Muscle of back (tissue), 11 donors: ENCODE data around the gene PIM3. TPM values are rescaled to one million over a fixed set of nuclear protein-coding genes. Genes with fewer than 3 reads are reported as not detected.

Source experiments
- DNase-seq, 3 donors: peaks; one replicate each; pipeline versions ENCODE4 v3.0.0 to v3.0.0-alpha.2; 2013
- polyA plus RNA-seq, 10 donors: library from polyadenylated mRNA; unstranded; fragments of 120-200 nt; gene quantifications; one replicate each; pipeline ENCODE4 v1.2.1, GENCODE V29; 2013; ENCODE audit not compliant: insufficient read length in 10 of 10

The PIM3 gene
- polyA plus RNA-seq, 10 donors: 10.6 to 17.6 (median 13.9) TPM

DNA sequence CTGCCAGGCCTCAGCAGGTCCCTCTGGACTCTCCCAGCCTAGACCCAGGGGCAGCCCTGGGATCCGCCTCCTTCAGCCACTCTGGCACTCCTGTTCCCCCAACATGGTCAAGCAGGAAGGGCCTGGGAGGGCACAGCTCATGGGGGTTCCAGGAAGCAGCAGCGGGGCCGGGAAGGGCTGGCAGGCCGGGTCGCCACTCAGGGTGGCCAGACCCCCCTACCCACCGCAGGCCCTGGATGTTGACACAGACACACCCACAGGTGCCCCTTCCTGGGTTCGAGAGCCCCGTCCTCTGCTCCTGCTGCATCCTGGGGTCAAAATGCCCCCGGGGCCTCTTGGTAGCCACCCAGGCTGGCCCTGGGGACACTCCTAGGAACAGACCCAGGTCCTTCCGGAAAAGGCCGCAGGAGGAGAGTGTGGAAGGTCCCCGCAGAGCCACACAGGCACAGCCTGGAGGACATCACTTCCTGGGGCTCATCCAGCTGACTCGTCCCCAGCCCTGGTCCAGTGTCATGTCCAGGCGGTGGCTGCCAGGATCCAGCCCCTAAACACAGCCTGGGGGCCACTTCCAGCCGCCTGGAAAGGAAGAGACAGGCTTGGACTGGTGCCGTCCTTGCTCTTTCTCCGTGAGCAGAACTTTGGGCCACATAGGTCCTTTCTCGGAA, 6.8 kb upstream of the PIM3 start:
- peak in 1 of 3 donors; percentile 56 for DNase-seq

DNA sequence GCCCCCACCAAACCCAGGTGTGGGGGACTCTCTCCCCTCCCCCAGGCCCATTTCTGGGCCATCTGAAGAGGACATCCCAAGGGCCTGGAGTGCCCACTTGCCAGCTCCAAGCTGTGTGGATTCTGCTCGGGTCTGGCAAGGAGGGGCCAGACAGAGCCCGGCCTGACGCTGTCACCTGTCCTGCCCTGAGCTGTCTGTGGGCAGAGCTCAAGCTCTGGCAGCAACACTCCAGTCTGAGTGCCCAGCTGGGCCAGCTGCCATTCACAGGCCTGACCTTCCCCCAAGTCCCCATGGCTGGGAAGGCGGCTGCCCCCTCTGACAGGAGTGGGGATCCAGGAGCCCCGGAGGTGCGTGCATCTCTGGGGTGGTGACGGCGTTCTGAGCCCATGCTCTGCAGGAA, 6.2 kb upstream of the PIM3 start:
- DNase-seq: no peak

DNA sequence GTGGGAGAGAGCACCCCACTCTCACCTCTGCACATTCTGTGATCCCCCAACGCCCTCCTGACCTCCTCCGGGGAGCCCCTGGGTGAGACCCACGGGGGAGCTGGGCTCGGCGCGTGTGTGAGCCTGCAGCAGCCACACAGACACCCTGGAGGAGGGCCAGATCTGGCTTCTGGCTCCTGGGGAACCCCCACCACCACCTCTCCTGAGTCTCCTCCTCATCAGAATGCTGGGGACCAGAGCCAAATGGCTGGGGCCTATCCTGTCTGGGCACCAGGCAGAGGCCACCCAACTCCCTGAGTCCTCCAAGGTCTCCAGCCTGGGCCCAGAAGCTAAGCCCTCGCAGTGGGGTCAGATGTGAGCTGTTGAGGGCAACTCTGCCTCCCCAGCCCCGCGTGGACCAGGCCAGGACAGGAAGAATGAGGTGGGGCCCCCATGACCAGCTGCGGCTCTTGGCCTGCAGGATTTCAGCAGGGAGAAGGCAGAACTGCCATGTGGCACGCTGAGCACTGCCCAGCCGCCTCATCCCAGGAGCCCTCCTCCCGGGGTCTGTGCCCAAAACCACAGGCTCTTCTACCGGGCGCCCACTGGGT, 5.5 kb upstream of the PIM3 start:
- DNase-seq: no peak

DNA sequence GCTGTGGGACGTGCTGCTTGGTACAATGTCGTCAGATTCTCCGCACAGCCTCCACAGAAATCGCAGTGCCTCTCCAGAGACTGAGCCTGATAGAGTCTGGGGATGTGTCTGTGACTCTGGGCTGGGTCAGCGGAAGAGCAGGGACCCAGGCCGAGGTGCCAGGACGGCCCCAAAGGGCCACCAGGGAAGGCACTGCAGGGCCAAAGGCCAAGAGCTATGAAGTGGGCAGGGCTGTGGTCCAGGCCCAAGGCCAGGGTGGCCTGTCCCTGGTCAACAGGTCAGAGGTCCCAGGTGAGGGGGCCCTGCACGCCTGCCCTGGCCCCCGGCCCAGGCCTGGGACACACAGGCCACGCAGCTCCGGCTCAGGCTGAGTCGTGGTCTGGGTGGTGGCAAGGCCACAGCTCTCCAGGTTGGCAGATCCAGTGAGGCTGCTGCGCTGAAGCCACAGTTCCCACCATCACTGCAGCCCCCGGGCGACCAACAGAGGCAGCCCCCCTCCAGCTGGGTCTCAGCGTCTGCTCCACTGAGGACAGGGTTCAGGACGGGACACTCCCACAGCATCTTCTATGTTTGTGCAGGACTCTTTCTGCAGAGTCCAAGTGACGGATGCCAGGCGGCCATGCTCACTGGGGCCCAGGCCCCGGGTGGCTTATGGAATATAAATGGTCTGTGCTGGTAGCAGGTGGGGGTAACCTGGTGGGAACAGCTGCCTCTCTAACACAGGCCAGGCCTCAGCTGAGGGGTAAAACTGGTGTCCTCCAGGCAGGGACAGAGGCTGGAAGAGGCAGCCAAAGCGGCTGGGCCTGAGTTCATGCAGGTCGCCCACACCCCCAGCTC, 4.8 kb upstream of the PIM3 start:
- no peak for DNase-seq

DNA sequence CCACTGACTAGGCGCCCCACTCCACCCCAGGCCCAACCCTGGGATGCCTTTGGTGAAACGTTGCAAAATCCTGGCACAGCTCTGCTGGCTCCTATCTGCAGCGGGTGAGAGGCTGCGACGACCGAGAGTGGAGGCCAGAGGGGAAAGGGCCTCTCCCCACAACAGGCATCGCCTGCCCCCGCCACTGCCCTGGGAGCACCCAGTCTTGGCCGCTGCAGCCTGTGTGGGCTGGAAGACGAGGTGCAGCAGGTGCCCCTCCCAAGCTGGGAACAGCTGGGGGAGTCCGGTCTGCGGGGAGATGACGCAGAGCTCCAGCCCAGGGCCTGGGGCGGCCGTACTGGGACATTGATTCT, 4.2 kb upstream of the PIM3 start:
- DNase-seq: no peak

DNA sequence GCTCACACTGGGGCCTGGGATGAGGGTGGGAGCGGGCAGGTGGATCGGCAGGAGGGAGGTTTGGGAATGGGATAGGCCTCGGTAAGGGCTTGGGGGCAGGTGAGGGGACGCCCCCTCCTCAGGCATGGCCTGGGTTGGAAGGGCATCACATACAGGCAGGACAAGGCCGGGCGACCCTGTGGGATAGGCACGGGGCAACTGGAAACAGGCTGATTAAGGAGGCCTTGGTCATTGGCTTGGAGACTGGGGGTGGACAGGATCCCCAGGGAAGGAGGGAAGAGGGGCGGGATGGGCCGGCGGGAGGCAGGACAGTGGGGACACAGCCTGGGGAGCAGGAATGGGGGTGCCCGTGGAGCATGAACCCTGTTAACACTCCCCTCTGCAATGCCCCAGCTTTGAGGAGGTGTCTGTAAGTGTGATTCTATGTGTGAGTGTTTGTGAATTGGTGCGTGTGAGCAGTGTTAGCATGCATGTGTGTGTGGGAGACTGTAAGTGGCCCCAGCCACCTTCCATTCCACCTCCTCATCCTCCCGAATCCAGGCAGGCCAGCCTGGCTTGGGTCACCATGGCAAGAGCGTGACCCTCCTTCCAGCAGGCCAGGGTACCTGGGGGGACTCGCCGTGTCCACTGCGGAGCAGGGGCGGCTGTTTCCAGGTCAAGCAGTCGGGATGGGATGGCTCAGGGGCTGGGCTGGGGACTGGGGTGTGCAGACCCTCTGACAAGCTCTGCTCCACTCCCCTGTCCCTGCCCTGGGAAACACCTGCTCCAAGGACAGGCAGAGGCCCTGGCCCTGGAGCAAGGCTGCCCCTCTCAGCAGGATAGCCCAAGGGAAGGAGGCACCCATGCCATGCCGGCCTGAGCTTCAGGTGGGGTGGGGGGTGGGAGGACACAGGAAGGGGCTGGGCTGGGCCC, 3.4 kb upstream of the PIM3 start:
- no peak for DNase-seq

DNA sequence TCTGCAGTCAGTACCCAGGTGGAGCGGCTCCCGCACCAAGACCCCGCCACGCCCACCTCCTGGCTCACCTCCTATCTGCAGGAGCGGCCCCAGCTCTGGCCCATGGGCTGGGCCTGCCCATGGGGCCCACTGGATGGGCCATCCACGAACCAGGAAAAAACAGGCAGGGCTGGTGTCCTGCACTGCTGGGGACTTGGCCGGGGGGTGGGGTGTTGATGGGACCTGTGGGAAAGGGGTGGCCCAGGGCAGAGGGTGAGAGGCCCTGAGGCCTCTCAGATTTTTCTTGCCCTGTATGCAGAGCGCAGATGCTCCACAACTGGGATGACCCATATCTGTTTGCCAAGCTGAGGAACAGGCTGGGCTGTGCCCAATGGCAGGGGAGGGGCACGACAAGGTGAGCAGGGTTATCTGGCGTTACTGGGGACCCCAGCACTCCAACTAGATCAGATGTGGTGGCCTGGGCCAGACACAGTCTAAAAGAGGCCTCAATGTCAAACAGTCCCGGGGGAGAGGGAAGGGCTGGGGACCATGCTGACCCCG, 2.7 kb upstream of the PIM3 start:
- no peak for DNase-seq

DNA sequence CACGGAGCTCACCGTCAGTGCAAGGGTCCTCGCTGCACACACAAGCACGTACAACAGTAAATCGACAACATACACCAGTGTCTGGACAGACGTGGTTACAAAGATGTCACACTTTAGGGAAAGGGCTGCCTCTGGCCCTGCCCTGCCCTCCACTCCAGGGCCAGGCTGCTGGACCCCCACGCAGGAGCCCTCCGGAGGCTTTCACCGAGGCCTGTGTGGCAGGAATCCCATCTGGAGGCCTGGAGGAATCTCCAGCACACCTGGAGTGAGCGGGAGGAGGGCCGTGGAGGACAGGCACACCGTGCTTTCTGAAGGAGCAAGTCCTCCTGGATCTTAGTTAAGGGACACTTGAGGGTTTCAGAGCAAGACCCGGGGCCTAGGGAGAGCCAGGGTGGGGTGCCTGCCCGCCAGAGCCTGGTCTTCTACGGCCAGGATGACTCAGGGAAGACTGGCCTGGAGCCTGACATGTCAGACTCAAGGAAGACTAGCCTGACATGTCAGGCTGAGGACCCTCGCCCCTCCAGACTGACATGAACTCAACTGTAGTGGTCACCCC, 2.1 kb upstream of the PIM3 start:
- DNase-seq: no peak

DNA sequence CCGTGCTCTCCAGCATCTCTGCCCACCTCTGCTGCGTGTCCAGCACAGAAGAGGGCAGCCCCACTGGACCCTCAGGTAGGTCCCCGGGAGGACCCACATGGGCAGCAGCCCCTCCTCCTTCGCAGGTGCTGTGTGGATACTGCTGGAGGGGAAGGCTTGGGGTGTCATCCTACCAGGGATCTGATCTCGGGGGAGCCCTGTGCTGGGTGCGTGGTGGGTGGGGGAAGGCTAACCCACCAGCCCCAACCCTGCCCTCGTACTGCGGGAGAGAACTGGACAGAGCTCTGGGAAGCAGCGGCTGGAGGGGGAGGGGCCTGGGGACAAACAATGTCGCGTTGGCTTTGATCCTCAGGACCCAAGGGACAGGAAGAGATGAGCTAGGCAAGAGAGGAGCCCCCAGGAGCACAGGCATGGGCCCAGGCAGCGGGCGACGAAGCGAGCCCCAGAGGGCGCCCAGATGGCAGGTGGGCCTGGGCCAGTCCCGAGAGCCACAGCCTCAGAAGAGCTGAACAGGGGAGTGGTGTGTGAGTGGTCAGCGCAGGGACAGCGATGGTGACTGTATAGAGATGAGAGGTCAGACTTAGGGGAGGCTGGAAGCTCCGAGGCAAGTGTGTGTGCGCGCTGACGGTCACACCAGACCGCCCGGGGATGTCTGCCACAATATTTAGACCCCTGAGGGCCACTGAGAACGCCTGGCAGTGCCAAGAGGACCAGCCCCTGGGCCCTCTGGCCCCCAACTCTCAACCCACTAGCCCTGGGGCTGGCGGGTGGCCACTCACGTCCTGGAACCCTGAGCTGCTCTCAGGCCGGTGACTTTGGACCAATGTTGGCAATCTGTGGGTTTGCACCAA, 1.4 kb upstream of the PIM3 start:
- DNase-seq: no peak

DNA sequence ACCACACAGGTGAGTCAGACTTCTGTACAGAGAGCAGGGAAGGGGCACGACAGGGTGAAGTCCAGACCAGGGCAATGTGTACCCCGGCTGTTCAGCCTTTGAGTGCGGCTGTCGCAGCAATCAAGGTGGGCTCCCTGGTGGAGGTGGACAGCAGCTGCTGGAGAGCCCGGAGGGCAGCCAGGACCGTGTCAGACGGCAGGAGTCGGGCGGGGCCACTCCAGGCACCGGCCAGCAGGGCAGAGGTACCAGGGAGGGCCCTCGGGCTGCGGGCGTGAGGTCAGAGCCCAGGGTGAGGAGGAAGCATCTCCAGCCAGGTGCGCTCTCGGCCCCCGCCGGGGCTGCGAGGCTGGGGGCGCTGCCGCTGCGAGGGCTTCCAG, 802 bp upstream of the PIM3 start:
- DNase-seq: no peak

DNA sequence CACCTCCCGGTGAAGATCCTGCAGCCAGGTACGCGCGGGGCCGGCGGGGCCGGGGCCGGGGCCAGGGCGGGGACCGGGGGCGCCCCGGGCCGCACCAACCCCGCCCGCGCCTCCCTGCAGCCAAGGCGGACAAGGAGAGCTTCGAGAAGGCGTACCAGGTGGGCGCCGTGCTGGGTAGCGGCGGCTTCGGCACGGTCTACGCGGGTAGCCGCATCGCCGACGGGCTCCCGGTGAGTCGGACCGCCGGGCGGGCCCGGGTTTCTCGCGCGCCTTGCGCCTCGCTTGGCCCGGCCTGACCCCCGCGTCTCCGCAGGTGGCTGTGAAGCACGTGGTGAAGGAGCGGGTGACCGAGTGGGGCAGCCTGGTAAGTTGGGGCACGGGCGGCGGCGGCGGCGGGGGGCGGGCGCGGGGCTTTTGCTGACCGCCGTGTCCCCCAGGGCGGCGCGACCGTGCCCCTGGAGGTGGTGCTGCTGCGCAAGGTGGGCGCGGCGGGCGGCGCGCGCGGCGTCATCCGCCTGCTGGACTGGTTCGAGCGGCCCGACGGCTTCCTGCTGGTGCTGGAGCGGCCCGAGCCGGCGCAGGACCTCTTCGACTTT, 531 bp downstream of the PIM3 start:
- peak in 1 of 3 donors; percentile 64 for DNase-seq

DNA sequence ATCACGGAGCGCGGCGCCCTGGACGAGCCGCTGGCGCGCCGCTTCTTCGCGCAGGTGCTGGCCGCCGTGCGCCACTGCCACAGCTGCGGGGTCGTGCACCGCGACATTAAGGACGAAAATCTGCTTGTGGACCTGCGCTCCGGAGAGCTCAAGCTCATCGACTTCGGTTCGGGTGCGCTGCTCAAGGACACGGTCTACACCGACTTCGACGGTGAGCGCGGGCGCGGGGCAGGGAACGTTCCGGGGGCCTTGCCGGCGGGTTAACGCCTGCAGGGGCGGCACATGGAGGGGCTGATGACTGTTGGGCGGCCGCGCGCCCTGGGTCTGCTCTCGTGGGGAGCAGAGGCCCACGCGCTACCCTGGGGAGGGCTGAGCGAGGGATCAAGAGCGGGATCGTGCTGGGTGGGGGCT, 1.0 kb downstream of the PIM3 start:
- DNase-seq: peak in 1 of 3 donors; percentile 66

DNA sequence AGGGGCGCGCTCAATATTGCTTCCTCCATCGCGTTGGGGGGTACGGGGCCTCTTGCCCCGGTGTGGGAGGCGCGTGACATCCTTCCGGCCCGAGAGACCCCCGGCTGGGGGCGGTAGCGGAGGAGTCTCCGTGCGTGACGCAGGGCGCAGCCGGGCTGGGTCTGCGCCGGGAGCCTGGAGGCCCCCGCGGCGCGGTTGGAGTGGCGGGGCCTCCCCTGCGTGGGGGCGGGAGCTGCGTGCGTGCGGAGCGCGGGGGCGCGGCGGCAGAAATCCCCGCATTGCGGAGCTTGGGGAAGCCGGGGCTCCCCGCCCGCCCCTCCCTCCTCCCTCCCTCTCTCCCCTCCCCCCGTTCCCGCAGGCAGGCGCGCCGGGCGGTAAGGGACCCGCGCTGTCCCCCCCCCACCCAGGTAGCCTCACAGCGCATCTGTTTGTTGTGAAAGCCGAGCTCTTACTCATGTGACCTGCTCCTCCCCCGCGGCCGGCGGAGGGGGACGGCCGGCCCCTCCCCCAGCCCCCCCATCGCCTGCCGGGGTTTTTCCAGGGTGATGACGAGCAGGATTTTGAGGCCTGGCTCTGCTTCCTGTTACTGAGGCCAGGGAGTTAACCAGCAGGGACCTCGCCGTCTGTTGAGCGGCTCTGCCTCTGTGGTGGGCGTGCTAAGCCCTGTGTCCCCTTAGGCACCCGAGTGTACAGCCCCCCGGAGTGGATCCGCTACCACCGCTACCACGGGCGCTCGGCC, 1.6 kb downstream of the PIM3 start:
- DNase-seq: peak; percentile 78 to 90 (median 89)

DNA sequence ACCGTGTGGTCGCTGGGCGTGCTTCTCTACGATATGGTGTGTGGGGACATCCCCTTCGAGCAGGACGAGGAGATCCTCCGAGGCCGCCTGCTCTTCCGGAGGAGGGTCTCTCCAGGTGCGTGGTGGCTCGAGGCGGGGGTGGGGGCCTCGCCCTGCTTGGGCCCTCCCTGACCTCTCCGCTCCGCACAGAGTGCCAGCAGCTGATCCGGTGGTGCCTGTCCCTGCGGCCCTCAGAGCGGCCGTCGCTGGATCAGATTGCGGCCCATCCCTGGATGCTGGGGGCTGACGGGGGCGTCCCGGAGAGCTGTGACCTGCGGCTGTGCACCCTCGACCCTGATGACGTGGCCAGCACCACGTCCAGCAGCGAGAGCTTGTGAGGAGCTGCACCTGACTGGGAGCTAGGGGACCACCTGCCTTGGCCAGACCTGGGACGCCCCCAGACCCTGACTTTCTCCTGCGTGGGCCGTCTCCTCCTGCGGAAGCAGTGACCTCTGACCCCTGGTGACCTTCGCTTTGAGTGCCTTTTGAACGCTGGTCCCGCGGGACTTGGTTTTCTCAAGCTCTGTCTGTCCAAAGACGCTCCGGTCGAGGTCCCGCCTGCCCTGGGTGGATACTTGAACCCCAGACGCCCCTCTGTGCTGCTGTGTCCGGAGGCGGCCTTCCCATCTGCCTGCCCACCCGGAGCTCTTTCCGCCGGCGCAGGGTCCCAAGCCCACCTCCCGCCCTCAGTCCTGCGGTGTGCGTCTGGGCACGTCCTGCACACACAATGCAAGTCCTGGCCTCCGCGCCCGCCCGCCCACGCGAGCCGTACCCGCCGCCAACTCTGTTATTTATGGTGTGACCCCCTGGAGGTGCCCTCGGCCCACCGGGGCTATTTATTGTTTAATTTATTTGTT, 2.4 kb downstream of the PIM3 start:
- DNase-seq: no peak

DNA sequence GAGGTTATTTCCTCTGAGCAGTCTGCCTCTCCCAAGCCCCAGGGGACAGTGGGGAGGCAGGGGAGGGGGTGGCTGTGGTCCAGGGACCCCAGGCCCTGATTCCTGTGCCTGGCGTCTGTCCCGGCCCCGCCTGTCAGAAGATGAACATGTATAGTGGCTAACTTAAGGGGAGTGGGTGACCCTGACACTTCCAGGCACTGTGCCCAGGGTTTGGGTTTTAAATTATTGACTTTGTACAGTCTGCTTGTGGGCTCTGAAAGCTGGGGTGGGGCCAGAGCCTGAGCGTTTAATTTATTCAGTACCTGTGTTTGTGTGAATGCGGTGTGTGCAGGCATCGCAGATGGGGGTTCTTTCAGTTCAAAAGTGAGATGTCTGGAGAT, 3.1 kb downstream of the PIM3 start:
- no peak for DNase-seq

DNA sequence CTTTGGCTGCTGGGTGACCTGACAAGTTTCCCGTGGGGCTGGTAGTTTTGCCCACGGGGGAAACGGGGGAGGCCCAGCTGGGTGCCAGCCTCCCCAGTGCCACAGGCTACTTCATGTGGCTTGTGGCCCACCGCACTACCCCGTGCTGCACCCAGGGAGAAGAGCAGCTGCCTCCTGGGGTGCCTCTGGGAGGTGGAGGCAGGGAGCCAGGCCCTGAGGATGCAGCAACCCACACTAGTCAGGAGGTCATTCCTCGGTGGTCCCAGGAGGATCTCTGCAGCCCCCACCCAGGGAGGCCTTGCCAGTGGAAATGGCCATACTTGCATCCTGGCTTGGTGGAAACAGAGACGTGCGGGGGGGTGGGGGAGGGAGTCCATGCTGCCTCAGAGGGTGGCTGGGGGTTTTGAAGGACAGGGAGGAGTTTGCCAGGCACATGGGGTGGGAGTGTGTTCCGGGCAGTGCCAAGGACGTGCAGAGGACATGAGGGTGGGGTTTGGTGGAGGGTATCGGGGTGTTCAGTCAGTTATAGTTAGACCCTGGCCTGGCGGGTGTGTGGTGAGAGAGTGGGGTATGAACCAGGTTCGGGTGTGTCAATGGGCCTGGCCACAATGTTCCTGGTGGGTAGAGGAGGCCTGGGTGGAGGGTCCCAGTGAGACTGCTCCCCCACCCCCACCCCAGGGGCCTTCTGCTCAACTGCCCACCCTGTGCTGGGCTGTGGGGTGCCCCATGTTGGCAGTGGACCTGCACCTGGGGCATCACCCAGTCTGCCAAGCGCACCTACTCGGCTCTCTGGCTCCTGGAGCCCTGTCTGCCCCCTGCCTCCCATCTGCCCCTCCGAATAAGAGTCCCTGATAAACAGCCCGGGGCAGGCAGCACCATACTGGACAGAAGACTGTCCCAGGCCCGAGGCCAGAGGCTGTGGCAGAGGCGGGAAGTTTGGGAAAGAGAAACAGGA, 3.8 kb downstream of the PIM3 start:
- no peak for DNase-seq
